ENCODE results near the gene ERG28. TPM values are rescaled to one million over a fixed set of nuclear protein-coding genes. Genes with fewer than 3 reads are reported as not detected.

ERG28 gene
- total and polyA plus RNA-seq, 10 of the 15 experiments (the other 5 are each of a cell fraction or from before 2014, with no cell fraction given) = 15.2 to 67.0 (median 48.1) TPM

- ChIA-PET CTCF (interaction anchor here (1.0 to 3.2 kb wide), 4 partner anchors 12 to 25 kb away, joined by 3 to 14 read pairs (median 5); no protein-coding TSS in a partner anchor), POLR2A (interaction anchor here (1.3 kb wide), 1 partner anchor 28 kb away, joined by 3 read pairs; no protein-coding TSS in a partner anchor), RAD21 (ENCODE audit: unreplicated experiment) (interaction anchor here (1.0 kb wide), 1 partner anchor 28 kb away, joined by 3 read pairs; no protein-coding TSS in a partner anchor), SMC1A (ENCODE audit: uncharacterized antibody, unreplicated experiment) (interaction anchor here (0.6 to 3.4 kb wide), 6 partner anchors 9 to 51 kb away, joined by 3 to 13 read pairs (median 4); no protein-coding TSS in a partner anchor)
- Histone ChIP-seq H3K79me2 (ENCODE audit: control insufficient read depth, insufficient read depth, low read length) (no peaks in the 10 kb centered on the region), H3K27ac (ENCODE audit: control insufficient read depth, insufficient read depth) (no peak overlapping the region), H3K9ac (ENCODE audit: control insufficient read depth, insufficient read depth, low read length) (no peak overlapping the region), H3K4me2 (ENCODE audit: control insufficient read depth, insufficient read depth) (no peak overlapping the region), H3K4me3 (no peak overlapping the region), H3K9me3 (replicated peaks; ENCODE audit: control insufficient read depth, insufficient read depth, low read length) (peaks cover 15% of the 10 kb centered on the region), H4K20me1 (ENCODE audit: control insufficient read depth, insufficient read depth) (no peaks in the 10 kb centered on the region), H3K27me3 (replicated peaks in 1 of 2; ENCODE audit: control insufficient read depth in 2 of 2, insufficient read depth in 2 of 2, low read length in 1 of 2) (no peaks in the 10 kb centered on the region), H3K4me1 (ENCODE audit: control insufficient read depth, insufficient read depth, low read length) (no peaks in the 10 kb centered on the region), H2AFZ (ENCODE audit: control insufficient read depth, low read depth, low read length) (no peak overlapping the region), H3K36me3 (ENCODE audit: control insufficient read depth in 2 of 2, insufficient read depth in 2 of 2, low read length in 1 of 2) (no peaks in the 10 kb centered on the region)
- ATAC-seq (no peak), FAIRE-seq (no peak), DNase-seq (ENCODE audit: low read depth, low spot score) (no peak)
- no TSS peak for BruUV-seq (replicated peaks)
- in situ Hi-C loops (cut with MboI) (no loop called here), intact Hi-C loops (cut with micrococcal nuclease; ENCODE audit: unreplicated experiment) (no loop called here)
- 66% methylated on average over 11 of the region's 11 CpGs for WGBS (ENCODE audit: insufficient coverage, insufficient replicate concordance, low lambda C conversion rate, missing lambda C conversion rate)
- TF ChIP-seq NR2C2 (IDR thresholded peaks at IDR 0.05; ENCODE audit: borderline replicate concordance, control insufficient read depth, insufficient read length, low read depth) (no peak), ATF3 (IDR thresholded peaks at IDR 0.05; ENCODE audit: borderline replicate concordance, extremely low read depth, low read depth, low read length) (no peak), NKRF (conservative IDR thresholded peaks at IDR 0.05) (no peak), SPI1 (IDR thresholded peaks at IDR 0.05; ENCODE audit: borderline replicate concordance, insufficient read depth, low read depth, low read length) (peak; percentile 52; the same call in 1 of the 2 replicates), YBX1 (IDR thresholded peaks at IDR 0.05) (no peak)
Observed at GRCh38 chr14:75604979-75605851, 55.5 kb downstream of the ERG28 start.

Measured in GM12878 (cell line).